NT2/D1 (cell line): ENCODE results near the gene ACSM5.

Experiments used
- SUZ12 ChIP-seq: IDR thresholded peaks from 2 replicates; pipeline ENCODE4 v1.6.1; 2011; ENCODE audit not compliant: insufficient read length, insufficient read depth; ENCODE audit errors: extremely low read depth
- YY1 ChIP-seq: IDR thresholded peaks from 2 replicates; pipeline ENCODE4 v1.6.1; 2011; ENCODE audit not compliant: insufficient read length, insufficient read depth
- ZNF274 ChIP-seq: IDR thresholded peaks from 2 replicates; pipeline ENCODE4 v1.6.1; 2011; ENCODE audit warnings: mild to moderate bottlenecking, low read depth, low read length

DNA sequence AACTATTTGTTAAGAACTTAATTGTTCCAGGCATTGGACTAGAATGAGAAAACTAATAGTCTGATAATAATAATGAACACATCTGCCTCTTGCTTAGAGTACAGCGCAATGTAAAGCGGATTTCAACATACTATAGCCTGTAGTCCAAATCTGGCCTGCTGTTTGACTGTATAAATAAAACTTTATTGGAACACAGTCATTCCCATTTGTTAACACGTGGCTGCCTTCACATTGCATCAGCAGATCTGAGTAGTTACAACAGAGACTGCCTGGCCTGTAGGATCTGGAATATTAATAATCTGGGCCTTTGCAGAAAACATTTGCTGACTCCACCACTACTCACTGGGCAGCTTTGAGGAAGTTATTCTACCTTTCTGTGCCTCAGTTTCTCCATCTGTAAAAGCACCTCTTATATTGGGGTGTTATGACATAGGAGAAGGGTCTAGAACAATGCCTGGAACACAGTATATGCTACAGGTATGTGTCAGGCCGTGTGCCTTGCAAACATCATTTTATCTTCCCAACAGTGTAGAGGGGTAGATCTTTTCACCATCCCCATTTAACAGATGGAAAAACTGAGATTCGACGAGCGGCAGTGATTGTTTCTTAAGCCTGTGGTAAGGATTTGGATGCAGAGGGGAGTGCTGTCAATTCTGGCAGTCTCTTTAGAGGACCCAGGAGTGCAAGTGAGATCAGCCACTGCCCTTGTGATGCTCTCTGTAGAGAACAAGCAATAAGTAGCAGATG is 27.0 kb upstream of the ACSM5 start:
- TF ChIP-seq YY1 (no peak), ZNF274 (no peak), SUZ12 (no peak)
